GM19372 (cell line): ENCODE measurements around the gene KAT2A.

ENCODE experiments used
- ATAC-seq: cut with Tn5 transposase; IDR thresholded peaks from one replicate; pipeline ENCODE4 v1.9.1; 2021; ENCODE audit warnings: mild to moderate bottlenecking, low read depth, moderate library complexity; ENCODE audit not compliant: unreplicated experiment

The KAT2A gene

GRCh38 chr17:42135664-42136653 is 14.8 kb upstream of the KAT2A start:
- ATAC-seq: no peak

DNA sequence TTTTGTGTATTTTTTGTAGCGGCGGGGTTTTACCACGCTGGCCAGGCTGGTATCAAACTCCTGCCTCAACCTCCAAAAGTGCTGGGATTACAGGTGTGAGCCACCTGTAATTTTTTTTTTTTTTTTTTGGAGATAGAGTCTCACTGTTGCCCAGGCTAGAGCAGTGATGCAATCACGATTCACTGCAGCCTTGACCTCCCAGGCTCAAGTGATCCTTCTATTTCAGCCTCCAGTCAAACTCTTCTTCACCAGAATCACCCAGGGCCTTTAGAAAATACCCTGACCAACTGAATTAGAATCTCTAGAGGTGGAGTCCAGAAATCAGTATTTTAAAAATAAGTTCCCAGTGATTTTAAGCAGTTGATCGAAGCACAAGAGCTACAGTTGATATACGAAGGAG is 14.0 kb upstream of the KAT2A start:
- ATAC-seq: no peak

GRCh38 chr17:42133461-42134041 is 12.4 kb upstream of the KAT2A start:
- no peak for ATAC-seq

- ATAC-seq: no peak
These were observed 11.8 kb upstream of the KAT2A start for GRCh38 chr17:42132941-42133340.

DNA sequence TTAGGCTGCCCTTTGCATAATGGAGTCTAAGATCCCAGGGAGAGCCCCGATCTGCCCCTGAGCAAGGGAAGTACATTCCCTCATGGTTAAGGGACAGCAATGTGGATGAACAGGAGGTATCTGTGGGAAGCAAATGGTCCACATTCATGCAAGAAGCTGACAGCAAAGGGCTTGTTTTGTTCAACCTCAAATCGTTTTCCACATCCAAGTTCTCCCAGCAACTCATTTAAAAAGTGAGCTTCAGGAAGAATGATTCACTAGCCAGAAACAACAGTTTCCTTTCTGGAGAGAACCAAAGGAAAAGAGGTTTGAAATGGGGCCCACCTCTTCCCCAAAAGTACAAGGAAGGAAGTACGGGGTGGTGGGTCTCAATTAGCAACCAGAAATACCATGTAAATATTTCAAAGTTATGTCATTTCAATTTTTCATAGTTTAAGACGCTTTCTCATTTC is 10.8 kb upstream of the KAT2A start:
- ATAC-seq: no peak

- ATAC-seq: no peak
These were observed 10.1 kb upstream of the KAT2A start for GRCh38 chr17:42131232-42131631.

GRCh38 chr17:42130310-42130936 is 9.3 kb upstream of the KAT2A start:
- no peak for ATAC-seq

DNA sequence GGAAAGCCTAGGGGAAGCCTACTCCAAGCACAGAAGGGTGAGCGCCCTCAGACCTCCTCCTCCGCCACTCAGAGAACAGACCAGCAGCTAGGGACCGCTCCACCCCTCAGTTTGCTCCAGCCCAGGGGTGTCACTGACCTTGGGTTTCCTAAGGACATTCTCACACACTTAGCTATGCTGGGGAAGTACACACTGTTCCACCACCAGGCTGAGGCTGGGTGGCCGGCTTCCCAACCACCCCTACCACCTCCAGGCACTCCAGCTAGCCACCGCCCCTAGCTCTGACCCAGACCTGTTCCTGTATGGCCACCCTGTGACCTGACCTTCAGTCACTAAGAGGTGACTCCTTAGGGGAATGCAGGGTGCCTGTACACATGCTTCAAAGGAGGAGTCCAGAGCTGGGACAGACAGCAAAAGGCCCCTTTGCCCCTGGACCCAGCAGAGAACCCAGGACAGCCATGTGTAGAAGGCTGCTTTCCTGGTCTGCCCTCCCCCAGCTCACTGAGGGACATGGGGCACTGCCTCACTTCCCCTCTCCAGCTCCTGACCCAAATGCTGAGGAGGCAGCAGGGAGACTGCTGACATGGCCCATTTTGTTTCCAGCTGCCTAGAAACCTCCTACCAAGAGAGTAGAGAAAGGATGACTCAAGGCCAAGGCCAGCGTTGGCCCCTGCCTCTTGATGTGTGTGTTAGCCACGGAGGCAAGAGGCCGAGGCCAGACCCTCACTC is 8.1 kb upstream of the KAT2A start:
- ATAC-seq: no peak

GRCh38 chr17:42127414-42127813 is 6.2 kb upstream of the KAT2A start:
- no peak for ATAC-seq

DNA sequence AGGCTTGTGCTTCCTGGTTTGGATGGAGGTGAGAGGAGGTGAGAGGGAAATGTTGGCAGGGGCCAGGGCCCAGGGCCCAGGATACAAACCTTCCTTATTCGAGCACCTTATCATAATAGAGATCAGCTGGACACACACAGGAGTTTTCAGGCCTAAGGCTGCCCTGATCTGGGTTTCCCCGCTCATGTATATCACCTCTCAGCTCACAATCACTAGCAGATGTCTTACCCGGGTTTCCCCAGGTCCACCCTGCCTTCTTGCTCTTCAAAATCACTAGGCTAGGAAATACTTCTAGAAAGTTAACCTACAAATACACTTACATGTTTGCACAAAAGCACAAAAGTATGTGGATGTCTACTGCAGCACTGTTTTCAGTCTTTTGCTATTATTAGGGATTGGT is 5.7 kb upstream of the KAT2A start:
- no peak for ATAC-seq

DNA sequence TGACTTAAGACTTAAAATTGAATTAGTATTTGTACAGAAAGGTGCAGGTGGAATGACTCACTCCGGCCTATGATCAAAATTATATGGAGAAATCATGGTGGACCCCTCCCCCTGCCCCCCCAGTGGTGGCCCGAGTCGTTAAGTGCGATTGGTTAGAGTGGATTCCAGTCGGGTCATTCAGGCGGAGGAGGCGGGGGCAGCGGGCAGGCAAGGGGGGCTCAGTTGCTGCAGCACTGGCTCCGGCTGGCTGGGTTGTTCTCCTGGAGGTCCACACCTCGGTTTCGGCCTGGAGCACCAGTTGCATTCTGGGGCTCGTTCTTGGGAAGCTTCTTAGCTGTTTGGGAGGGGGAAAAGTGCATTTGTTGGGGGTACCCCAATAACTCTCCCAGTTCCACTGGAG is 4.4 kb upstream of the KAT2A start:
- no peak for ATAC-seq

- ATAC-seq: no peak
These were observed 3.1 kb upstream of the KAT2A start for GRCh38 chr17:42124256-42124655.

GRCh38 chr17:42122371-42123303 is 1.5 kb upstream of the KAT2A start, which contains the start of gene HSPB9:
Gene HSPB9 (plus strand): TSS chr17:42122804. CDS start chr17:42122851, 47 bp downstream.
- no peak for ATAC-seq

- no peak for ATAC-seq
These were observed 902 bp downstream of the KAT2A start for GRCh38 chr17:42120161-42120769.

- ATAC-seq: no peak
These were observed 1.9 kb downstream of the KAT2A start for GRCh38 chr17:42119301-42119700.

GRCh38 chr17:42118545-42118944 is 2.6 kb downstream of the KAT2A start:
- ATAC-seq: no peak

DNA sequence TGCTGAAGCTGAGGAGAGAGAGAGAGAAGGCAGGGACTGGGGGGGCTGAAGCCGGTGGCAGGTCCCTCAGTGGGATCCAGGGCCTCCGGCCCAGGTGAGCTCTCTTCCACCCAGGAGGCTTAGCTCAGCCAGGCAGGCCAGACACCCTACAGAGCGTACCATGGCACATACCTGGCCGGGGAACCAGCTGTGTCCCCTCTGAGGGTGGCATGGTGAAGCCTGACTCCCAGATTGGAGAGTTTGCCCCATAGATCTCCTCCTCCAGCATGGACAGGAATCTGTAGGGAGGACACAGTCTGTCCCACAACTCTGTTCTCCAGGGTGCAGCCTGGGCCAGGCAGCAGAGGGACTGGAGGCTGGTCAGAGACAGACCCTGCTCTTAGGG is 3.0 kb downstream of the KAT2A start:
- no peak for ATAC-seq

DNA sequence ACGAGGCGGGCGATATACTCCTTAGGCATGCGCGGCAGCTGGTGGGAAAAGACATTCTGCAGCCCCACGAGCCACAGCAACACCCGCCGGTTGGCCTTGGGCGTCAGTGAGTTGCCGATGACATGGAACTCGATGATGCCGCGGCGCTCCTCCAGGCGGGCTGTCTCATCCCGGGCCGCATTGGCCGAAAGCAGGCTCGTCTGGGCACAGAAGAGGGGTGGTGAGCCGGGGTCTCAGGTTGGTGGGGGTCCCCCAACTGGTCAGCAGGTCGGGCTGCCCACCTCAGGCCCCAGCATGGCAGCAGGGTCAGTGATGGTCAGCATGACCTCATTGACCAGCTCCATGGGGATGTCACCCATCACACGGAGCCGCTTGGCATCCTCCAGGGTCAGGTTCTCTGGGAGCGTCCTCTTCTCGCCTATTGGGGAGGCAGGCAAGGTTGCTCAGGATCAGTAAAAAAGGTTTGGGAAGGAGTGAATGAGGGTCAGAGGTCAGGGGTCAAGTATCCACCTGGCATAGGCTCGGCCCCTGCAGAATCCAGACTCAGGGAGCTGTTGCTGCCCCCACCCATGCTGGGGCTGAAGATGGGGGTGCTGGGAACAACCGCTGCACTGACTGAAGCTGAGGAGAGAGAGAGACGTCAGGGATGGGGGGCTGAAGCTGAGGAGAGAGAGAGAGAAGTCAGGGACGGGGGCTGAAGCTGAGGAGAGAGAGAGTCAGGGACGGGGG is 3.6 kb downstream of the KAT2A start:
- ATAC-seq: no peak
